ENCODE results near the gene TRPC3.
A peak's percentile ranks its signal among the peaks of the same experiment; 100 is the strongest.

The TRPC3 gene

GRCh38 chr4:121869841-121870822 is 81.7 kb downstream of the TRPC3 start, which contains the start of gene BBS7:
Gene BBS7 (minus strand): TSS chr4:121870474. CDS start chr4:121870313, 161 bp downstream.
- peak; percentile 95 for DNase-seq

- DNase-seq, result peak; percentile 35
Measured at GRCh38 chr4:121863799-121864198, 88.1 kb downstream of the TRPC3 start.

DNA sequence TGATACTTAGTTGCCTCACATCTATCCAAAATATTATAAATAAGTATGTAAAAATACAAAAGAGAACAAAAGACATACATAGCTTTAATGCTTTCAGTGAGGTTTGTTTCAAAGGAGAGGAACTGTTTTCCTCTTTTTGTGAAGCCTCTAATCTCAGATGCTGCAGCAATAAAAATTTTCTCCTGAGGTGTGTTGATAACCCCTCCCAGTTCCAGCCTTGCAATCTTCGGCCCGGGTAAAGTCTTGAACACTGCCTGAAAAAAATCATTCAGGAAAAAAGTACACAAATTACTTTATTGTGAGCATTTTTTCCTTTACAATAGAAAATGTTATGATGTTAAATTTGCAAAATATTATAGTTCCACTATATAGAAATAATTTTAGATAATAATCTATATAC is 90.4 kb downstream of the TRPC3 start:
- no peak for DNase-seq

DNA sequence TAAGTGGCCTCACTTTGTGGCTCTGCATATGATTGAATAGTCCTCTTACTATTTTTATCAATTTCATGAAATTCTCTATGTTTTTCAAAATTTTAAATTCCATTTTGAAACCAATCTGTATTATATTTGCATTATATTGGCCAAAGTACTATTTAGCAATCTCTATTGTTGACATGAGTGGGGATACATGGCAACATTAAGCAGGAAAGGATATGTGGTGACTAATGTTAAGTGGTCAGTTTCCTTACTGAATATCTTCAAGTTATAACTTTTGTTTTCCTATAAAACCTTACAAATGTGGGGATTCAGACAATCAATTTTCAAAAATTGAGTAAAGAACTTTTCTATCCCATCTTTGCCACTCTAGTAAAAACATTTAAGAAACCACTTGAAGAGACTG is 91.7 kb downstream of the TRPC3 start:
- DNase-seq, result no peak

DNA sequence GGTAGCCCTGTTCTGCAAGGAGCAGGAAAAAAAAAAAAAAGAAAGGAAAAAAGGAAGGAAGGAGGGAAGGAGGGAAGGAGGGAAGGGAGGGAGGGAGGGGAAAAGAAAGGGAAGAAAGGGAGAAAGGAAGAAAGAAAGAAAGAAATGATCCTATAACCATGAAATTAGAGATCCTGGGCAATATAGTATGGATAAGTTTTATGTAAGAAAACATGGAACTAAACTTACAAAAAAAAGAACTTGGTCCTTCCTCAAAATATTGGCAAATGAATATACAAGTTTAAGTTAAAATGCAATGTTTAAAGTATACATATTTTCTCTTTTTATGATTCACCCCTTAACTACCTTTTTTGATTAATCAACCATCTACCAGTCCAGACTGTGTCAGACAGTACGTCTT is 100.5 kb downstream of the TRPC3 start:
- no peak for DNase-seq

GRCh38 chr4:121846662-121847061 is 105.2 kb downstream of the TRPC3 start:
- no peak for DNase-seq

DNA sequence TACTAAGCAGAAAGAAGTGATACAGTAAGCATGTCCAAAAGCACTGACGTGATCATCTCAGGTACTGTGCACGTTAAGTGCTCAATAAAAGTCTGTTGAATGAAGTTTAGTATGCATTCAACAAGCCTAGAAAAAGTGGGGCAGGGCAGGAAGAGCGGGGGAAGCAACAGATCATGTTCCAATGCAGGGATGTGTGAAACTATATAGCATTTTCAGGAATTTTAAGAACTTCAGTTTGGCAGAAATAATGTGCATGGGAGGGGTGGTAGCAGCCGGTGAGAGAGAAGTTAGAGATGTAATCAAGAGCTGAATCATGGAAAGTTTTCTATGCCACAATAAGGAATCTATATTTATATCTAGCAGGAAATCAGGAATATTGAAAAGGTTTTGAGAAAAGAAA is 109.0 kb downstream of the TRPC3 start:
- DNase-seq, result no peak

GRCh38 chr4:121838136-121838535 is 113.7 kb downstream of the TRPC3 start:
- no peak for DNase-seq

- DNase-seq, result no peak
Measured at GRCh38 chr4:121829511-121829910, 122.3 kb downstream of the TRPC3 start.
